ENCODE measurements around the gene KMT2A.

GRCh38 chr11:118537409-118537980, 101.2 kb downstream of the KMT2A start:
- TF ChIP-seq CTCF (conservative IDR thresholded peaks at IDR 0.05 in 1 of 2, IDR thresholded peaks at IDR 0.05 in 1 of 2; ENCODE audit: extremely low read depth in 1 of 2, insufficient read depth in 1 of 2, low read depth in 1 of 2, low read length in 2 of 2) (no peak), EZH2 (IDR thresholded peaks at IDR 0.05; ENCODE audit: borderline replicate concordance, low read length) (no peak)
